K562 (cell line): ENCODE measurements around the gene PTCH1. TPM values are rescaled to one million over a fixed set of nuclear protein-coding genes. Genes with fewer than 3 reads are reported as not detected.

Experiments used
- ATAC-seq: fragments of 200-7000 bp; cut with Tn5 transposase; 3 replicates; pipeline ENCODE4 v1.9.1; 2020; ENCODE audit warnings: moderate library complexity
- BruUV-seq: library from RNA; stranded (reverse); fragments of 400-500 nt; replicated peaks from 2 replicates; lab custom pipeline; 2021; lab: Mats Ljungman, UMichigan
- CTCF ChIA-PET: fragments of 300-600 bp; formaldehyde crosslinking; extraction: SDS; loops from one replicate; lab custom pipeline; 2021; ENCODE audit warnings: low intra/inter-chr PET ratio; lab: Yijun Ruan, JAX
- POLR2A ChIA-PET: fragments of 300-600, 350-650 bp; sonication (Branson Sonifier 250); formaldehyde crosslinking; extraction: SDS; loops from one replicate; lab custom pipeline; 2021; ENCODE audit warnings: antibody characterized with exemption, inconsistent platforms; lab: Yijun Ruan, JAX
- DNase-seq, 4 experiments: peaks; one replicate each; pipeline versions ENCODE4 v3.0.0 to v3.0.0-alpha.2; 2011 to 2018; ENCODE audit warnings: low spot score in 3 of 4, mixed read lengths in 3 of 4; ENCODE audit errors: extremely low read depth in 1 of 4
- FAIRE-seq: peaks from 2 replicates; lab custom pipeline; 2011; peaks lifted over from hg19 to GRCh38; lab: Jason Lieb, UNC
- H2AFZ ChIP-seq: 2 replicates; pipeline ENCODE4 v1.6.0; 2011; ENCODE audit warnings: low read depth, low read length, control low read depth, inconsistent platforms
- H3K27ac ChIP-seq: fragments of 200-600 bp; 3 replicates; pipeline ENCODE4 v1.8.0; 2011; ENCODE audit warnings: low read depth, mild to moderate bottlenecking, control low read depth, inconsistent platforms, low read length, moderate library complexity, mixed read lengths; ENCODE audit errors: extremely low read depth
- H3K27me3 ChIP-seq, 2 experiments: fragments of 300-600 bp in 1 of 2; 2 replicates in 1 of 2; 3 replicates in 1 of 2; pipeline versions ENCODE4 v1.6.0 to v1.8.0; 2011; ENCODE audit warnings: inconsistent platforms in 2 of 2, low read length in 2 of 2, mild to moderate bottlenecking in 1 of 2, mixed read lengths in 1 of 2, moderate library complexity in 1 of 2; ENCODE audit not compliant: control insufficient read depth in 2 of 2, insufficient read depth in 2 of 2
- H3K36me3 ChIP-seq: fragments of 300-600 bp; 3 replicates; pipeline ENCODE4 v1.8.0; 2011; ENCODE audit warnings: mild to moderate bottlenecking, low read length, inconsistent platforms; ENCODE audit not compliant: control insufficient read depth, insufficient read depth
- H3K4me1 ChIP-seq, 2 experiments: fragments of 200-600 bp in 1 of 2; replicated peaks in 1 of 2; 2 replicates in 1 of 2; 3 replicates in 1 of 2; pipeline versions ENCODE4 v1.5.1 to v1.8.0; 2011; ENCODE audit warnings: inconsistent platforms in 2 of 2, low read length in 2 of 2, mild to moderate bottlenecking in 1 of 2, mixed read lengths in 1 of 2, moderate library complexity in 1 of 2; ENCODE audit not compliant: control insufficient read depth in 2 of 2, insufficient read depth in 2 of 2
- H3K4me2 ChIP-seq: 2 replicates; pipeline ENCODE4 v1.6.1; 2011; ENCODE audit warnings: low read length, control low read depth, inconsistent platforms, mixed read lengths; ENCODE audit not compliant: insufficient read depth
- H3K4me3 ChIP-seq: fragments of 200-600 bp; sonication (generic), shearing (Covaris generic); 2 replicates; pipeline ENCODE4 v1.5.1; 2016; ENCODE audit warnings: control low read depth, inconsistent platforms
- H3K79me2 ChIP-seq: fragments of 200-600 bp; 3 replicates; pipeline ENCODE4 v1.8.0; 2011; ENCODE audit warnings: low read length, inconsistent platforms; ENCODE audit not compliant: control insufficient read depth, insufficient read depth
- H3K9ac ChIP-seq, 2 experiments: 2 replicates each; pipeline versions ENCODE4 v1.6.0 to v1.6.1; 2011; ENCODE audit warnings: low read depth in 2 of 2, low read length in 2 of 2, control low read depth in 1 of 2, inconsistent platforms in 1 of 2, mild to moderate bottlenecking in 1 of 2, mixed read lengths in 1 of 2; ENCODE audit not compliant: insufficient read depth in 1 of 2
- H3K9me1 ChIP-seq: one replicate; pipeline ENCODE4 v1.6.0; 2011; ENCODE audit warnings: inconsistent platforms, mild to moderate bottlenecking, low read length, moderate library complexity; ENCODE audit not compliant: control insufficient read depth, insufficient read depth
- H3K9me3 ChIP-seq: replicated peaks from 2 replicates; pipeline ENCODE4 v1.5.1; 2011; ENCODE audit warnings: low read depth, low read length, inconsistent platforms; ENCODE audit not compliant: control insufficient read depth, insufficient read depth
- H4K20me1 ChIP-seq: replicated peaks from 2 replicates; pipeline ENCODE4 v1.6.1; 2011; ENCODE audit warnings: low read length, inconsistent platforms, mixed read lengths; ENCODE audit not compliant: control insufficient read depth, insufficient read depth
- E4F1 ChIP-seq: fragments of 250-450 bp; sonication (Bioruptor Pico); IDR thresholded peaks from 2 replicates; pipeline ENCODE4 v1.5.0; 2021; ENCODE audit warnings: mild to moderate bottlenecking, borderline replicate concordance
- EP400 ChIP-seq: fragments of 450-650 bp; IDR thresholded peaks from 2 replicates; pipeline ENCODE4 v1.6.1; 2017; ENCODE audit warnings: antibody characterized with exemption, mild to moderate bottlenecking, moderate library complexity
- KAT2B ChIP-seq: IDR thresholded peaks from one replicate; pipeline ENCODE4 v1.6.1; 2012; ENCODE audit warnings: low read depth, mild to moderate bottlenecking, control low read depth, inconsistent platforms, low read length, moderate library complexity
- L3MBTL2 ChIP-seq: fragments of 450-650 bp; IDR thresholded peaks from 2 replicates; pipeline ENCODE4 v1.6.1; 2016; ENCODE audit warnings: mild to moderate bottlenecking, moderate library complexity
- POLR2H ChIP-seq: IDR thresholded peaks from 2 replicates; pipeline ENCODE4 v1.6.1; 2016; ENCODE audit warnings: missing genetic modification characterization, low read depth, mild to moderate bottlenecking, control low read depth, missing compliant biosample characterization, moderate library complexity
- SETDB1 ChIP-seq: IDR thresholded peaks from one replicate; pipeline ENCODE4 v1.6.1; 2012; ENCODE audit warnings: low read length, control low read depth, inconsistent platforms
- STAT5A ChIP-seq: IDR thresholded peaks from 2 replicates; pipeline ENCODE4 v1.6.1; 2012; ENCODE audit warnings: low read length, inconsistent platforms, borderline replicate concordance
- TFAP4 ChIP-seq: sonication (generic); formaldehyde crosslinking; IDR thresholded peaks from 2 replicates; pipeline ENCODE4 v1.8.0; 2022; ENCODE audit warnings: missing genetic modification reagents, mild to moderate bottlenecking, moderate library complexity, borderline replicate concordance
- ZKSCAN1 ChIP-seq: fragments of 150-350 bp; IDR thresholded peaks from 2 replicates; pipeline ENCODE4 v1.6.1; 2016; ENCODE audit warnings: low read depth, low read length
- WGBS: fragments of 100-300 bp; shearing (Covaris generic); methylation state at CpG from one replicate; pipeline ENCODE4 v1.1.6; 2016; ENCODE audit warnings: low coverage, mixed read lengths; ENCODE audit not compliant: insufficient coverage; ENCODE audit errors: missing lambda C conversion rate; 5-methylcytosine and 5-hydroxymethylcytosine counted together
- in situ Hi-C: fragments of 300-500 bp; cut with MboI; formaldehyde crosslinking; loops from 4 replicates; pipeline ENCODE4 v1.15.0; 2018; ENCODE audit warnings: inconsistent platforms, mixed read lengths
- intact Hi-C: fragments of 100-400 bp; cut with micrococcal nuclease; formaldehyde crosslinking; loops from 2 replicates; pipeline ENCODE4 v1.14.2; 2022
- polyA plus RNA-seq, 8 experiments: library from polyadenylated mRNA; depleted of rRNA in 4 of 8; stranded (reverse) in 5 of 8; unstranded in 3 of 8; fragments of >200 nt; fragmentation: Nextera tagmentation in 2 of 8; fragmentation: Illumina TruSeq in 1 of 8; extraction: Ambion mirVana in 2 of 8; extraction: Trizol in 1 of 8; gene quantifications; 2 replicates each; pipeline versions ENCODE4 v1.2.1 to v1.2.3, GENCODE V29; 2011 to 2014; ENCODE audit warnings: inconsistent platforms in 1 of 8, missing spikeins in 1 of 8
- total RNA-seq, 7 experiments: library from RNA; depleted of rRNA in 6 of 7; stranded (reverse); fragments of >200 nt in 6 of 7; fragmentation: Illumina TruSeq in 2 of 7; extraction: Trizol in 2 of 7; gene quantifications; 2 replicates each; pipeline versions ENCODE4 v1.2.1 to v1.2.3, GENCODE V29; 2011 to 2021; ENCODE audit warnings: low replicate concordance in 1 of 7
- TF ChIP-seq, protein P1 (sequence below): fragments of 450-650 bp; formaldehyde crosslinking; conservative IDR thresholded peaks from 2 replicates; pipeline ENCODE4 v1.4.0; 2022; ENCODE audit warnings: mild to moderate bottlenecking, missing genetic modification characterization
- TF ChIP-seq, protein P2 (sequence below): fragments of 450-650 bp; conservative IDR thresholded peaks from 2 replicates; pipeline ENCODE4 v1.6.1; 2016; ENCODE audit warnings: missing genetic modification characterization, low read depth, mild to moderate bottlenecking, control low read depth, missing compliant biosample characterization

The PTCH1 gene
- total and polyA plus RNA-seq, 9 of the 15 experiments (the other 6 are each of a cell fraction or from before 2014, with no cell fraction given) = 0.70 to 9.9 (median 3.8) TPM

DNA sequence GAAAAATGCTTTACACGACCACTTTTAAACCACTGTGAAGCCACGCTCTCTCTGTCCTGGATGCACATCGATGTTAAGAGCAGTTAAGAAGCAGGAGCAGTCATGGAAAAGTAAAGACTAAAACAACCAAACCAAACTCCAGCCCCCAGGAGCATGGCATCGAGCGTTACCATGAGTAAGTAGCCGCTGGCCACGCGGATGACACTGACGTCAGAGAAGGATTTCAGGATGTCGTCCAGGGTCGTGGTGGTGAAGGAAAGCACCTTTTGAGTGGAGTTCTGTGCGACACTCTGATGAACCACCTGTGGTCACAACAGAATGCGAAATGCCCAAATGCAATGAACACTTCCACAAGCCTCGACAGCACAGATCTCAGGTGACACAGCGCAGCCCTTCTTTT lies 38.9 kb downstream of the PTCH1 start:
- BruUV-seq = no TSS peak
- no peaks in the 10 kb centered on the region for H3K9me1 ChIP-seq
- no peaks in the 10 kb centered on the region for H4K20me1 ChIP-seq
- H3K79me2 ChIP-seq = no peaks in the 10 kb centered on the region
- no peaks in the 10 kb centered on the region for H3K9me3 ChIP-seq
- POLR2A ChIA-PET = no interaction called here
- H3K9ac ChIP-seq = no peak overlapping the region
- H3K4me3 ChIP-seq = no peak overlapping the region
- 81% methylated on average over 15 of the region's 15 CpGs for WGBS
- no peak for TF ChIP-seq TFAP4 (CRISPR knock-in tag)
- no peak for TF ChIP-seq STAT5A
- TF ChIP-seq KAT2B = no peak
- no peak for TF ChIP-seq E4F1
- TF ChIP-seq POLR2H (tag) = no peak
- TF ChIP-seq EP400 = no peak
- TF ChIP-seq ZKSCAN1 = no peak
- TF ChIP-seq, protein P1, sequence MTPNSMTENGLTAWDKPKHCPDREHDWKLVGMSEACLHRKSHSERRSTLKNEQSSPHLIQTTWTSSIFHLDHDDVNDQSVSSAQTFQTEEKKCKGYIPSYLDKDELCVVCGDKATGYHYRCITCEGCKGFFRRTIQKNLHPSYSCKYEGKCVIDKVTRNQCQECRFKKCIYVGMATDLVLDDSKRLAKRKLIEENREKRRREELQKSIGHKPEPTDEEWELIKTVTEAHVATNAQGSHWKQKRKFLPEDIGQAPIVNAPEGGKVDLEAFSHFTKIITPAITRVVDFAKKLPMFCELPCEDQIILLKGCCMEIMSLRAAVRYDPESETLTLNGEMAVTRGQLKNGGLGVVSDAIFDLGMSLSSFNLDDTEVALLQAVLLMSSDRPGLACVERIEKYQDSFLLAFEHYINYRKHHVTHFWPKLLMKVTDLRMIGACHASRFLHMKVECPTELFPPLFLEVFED = no peak
- no peak for TF ChIP-seq SETDB1
- TF ChIP-seq, protein P2, sequence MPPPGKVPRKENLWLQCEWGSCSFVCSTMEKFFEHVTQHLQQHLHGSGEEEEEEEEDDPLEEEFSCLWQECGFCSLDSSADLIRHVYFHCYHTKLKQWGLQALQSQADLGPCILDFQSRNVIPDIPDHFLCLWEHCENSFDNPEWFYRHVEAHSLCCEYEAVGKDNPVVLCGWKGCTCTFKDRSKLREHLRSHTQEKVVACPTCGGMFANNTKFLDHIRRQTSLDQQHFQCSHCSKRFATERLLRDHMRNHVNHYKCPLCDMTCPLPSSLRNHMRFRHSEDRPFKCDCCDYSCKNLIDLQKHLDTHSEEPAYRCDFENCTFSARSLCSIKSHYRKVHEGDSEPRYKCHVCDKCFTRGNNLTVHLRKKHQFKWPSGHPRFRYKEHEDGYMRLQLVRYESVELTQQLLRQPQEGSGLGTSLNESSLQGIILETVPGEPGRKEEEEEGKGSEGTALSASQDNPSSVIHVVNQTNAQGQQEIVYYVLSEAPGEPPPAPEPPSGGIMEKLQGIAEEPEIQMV (tag) = no peak
- no peak for TF ChIP-seq L3MBTL2
- TF ChIP-seq, all 486 proteins: peak for 0
- CTCF ChIA-PET = no interaction called here
- FAIRE-seq (no peak), DNase-seq (no peak), ATAC-seq (no peak)
- Histone ChIP-seq H3K4me2 (no peak overlapping the region), H2AFZ (no peak overlapping the region), H3K36me3 (peaks cover 55% of the 10 kb centered on the region; the same call in 2 of the 3 replicates), H3K27ac (no peak overlapping the region), H3K27me3 (no peaks in the 10 kb centered on the region), H3K4me1 (no peaks in the 10 kb centered on the region)
- in situ Hi-C loops (no loop called here), intact Hi-C loops (no loop called here)
